Lower lobe of right lung (tissue), 2 donors: Measurements from ENCODE around the gene NDE1. TPM values are rescaled to one million over a fixed set of nuclear protein-coding genes. Genes with fewer than 3 reads are reported as not detected.
A peak's percentile ranks its signal among the peaks of the same experiment; 100 is the strongest.
"Not testable (repeated sequence)": the region's sequence is repeated elsewhere in the genome, so short reads cannot be mapped to it uniquely, and the experiment has no call there.

Experiments
- ATAC-seq, 2 donors: fragments of 200-7000 bp; cut with Tn5 transposase; one replicate each; pipeline ENCODE4 v1.9.1; 2020 to 2022; ENCODE audit warnings: mild to moderate bottlenecking in 2 of 2, moderate library complexity in 2 of 2
- DNase-seq: peaks from one replicate; pipeline ENCODE4 v3.0.0-alpha.2; 2020
- H3K27ac ChIP-seq: fragments of 200-600 bp; one replicate; pipeline ENCODE4 v1.8.0; 2022
- H3K27me3 ChIP-seq: fragments of 200-600 bp; one replicate; pipeline ENCODE4 v1.8.0; 2022; ENCODE audit warnings: low read depth
- H3K36me3 ChIP-seq: fragments of 200-600 bp; one replicate; pipeline ENCODE4 v1.8.0; 2022; ENCODE audit warnings: mild to moderate bottlenecking
- H3K4me1 ChIP-seq: fragments of 200-600 bp; one replicate; pipeline ENCODE4 v1.8.0; 2022
- H3K4me3 ChIP-seq: fragments of 200-600 bp; one replicate; pipeline ENCODE4 v1.8.0; 2022; ENCODE audit warnings: mild to moderate bottlenecking
- H3K9me3 ChIP-seq: fragments of 200-600 bp; one replicate; pipeline ENCODE4 v1.8.0; 2022
- CTCF ChIP-seq: fragments of 200-600 bp; IDR thresholded peaks from one replicate; pipeline ENCODE4 v1.8.0; 2022; ENCODE audit warnings: antibody characterized with exemption, mild to moderate bottlenecking
- intact Hi-C: fragments of 100-400 bp; cut with DNase I; formaldehyde crosslinking; loops from one replicate; pipeline ENCODE4 v1.11.0; 2022
- total RNA-seq: library from RNA; stranded (reverse); fragmentation: NEBNext Ultra II Directional; extraction: Animal tissue kit (Norgen Biotek cat#: 25700); gene quantifications from one replicate; pipeline ENCODE4 v1.2.1, GENCODE V29; 2021
- donor health status: DM: no; HTN: yes; CAD: no; lungs with severe emphysema.

Gene NDE1
- total RNA-seq, 1 donor from 2014 or later, result 35.3 TPM

GRCh38 chr16:15671530-15672117 lies 21.6 kb downstream of the NDE1 start:
- TF ChIP-seq CTCF, result no peak
- H3K4me3 ChIP-seq, result no peak overlapping the region
- H3K36me3 ChIP-seq, result peaks cover 38% of the 10 kb centered on the region
- intact Hi-C loops, result no loop called here
- H3K27me3 ChIP-seq, result no peaks in the 10 kb centered on the region
- no peak for ATAC-seq
- peak overlapping the region; percentile 90 for H3K27ac ChIP-seq
- peaks cover 25% of the 10 kb centered on the region for H3K4me1 ChIP-seq
- no peak for DNase-seq
- H3K9me3 ChIP-seq, result no peaks in the 10 kb centered on the region

GRCh38 chr16:15672127-15672513 lies 22.1 kb downstream of the NDE1 start:
- peak in 1 of 2 donors; percentile 3 for ATAC-seq
- peaks cover 33% of the 10 kb centered on the region for H3K36me3 ChIP-seq
- H3K9me3 ChIP-seq, intact Hi-C loops, DNase-seq, H3K4me3 ChIP-seq, H3K27me3 ChIP-seq: not testable (repeated sequence)
- H3K27ac ChIP-seq, result peak overlapping the region; percentile 90
- H3K4me1 ChIP-seq, result peaks cover 25% of the 10 kb centered on the region

DNA sequence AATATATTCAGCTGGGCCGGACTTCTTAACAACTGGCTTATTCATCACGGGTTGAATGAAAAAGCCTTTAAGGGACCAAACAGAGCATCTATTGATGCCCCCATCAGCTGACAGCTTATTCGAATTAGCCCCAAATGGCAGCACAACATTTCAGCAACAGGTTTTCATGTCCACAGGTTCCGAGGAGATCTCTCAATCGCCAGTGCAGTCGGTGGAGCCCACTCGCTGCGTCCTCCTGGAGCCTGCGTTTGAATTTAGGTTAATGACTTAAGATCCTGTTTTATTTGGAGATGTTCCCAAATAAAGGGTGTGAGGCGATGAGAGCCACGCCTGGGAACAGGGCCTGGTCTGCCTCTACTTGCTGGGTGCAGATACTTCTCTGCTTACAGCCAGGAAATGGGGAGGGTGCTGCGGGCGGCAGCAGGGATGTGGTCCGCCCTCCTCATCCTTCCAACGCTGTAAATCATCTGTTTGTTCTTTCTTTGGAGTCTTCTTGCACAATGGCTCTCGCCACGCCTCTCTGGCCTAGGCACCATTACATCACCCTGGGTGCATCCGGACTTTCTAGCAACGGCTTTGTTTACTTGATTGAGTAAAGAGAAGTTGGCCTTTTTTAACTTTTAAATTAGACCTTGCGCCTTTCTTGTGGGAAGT lies 22.6 kb downstream of the NDE1 start:
- TF ChIP-seq CTCF, result no peak
- peak; percentile 92 for DNase-seq
- Histone ChIP-seq H3K4me3 (peak overlapping the region; percentile 12), H3K9me3 (no peaks in the 10 kb centered on the region), H3K4me1 (peaks cover 25% of the 10 kb centered on the region), H3K27ac (peak overlapping the region; percentile 90), H3K27me3 (no peaks in the 10 kb centered on the region), H3K36me3 (peaks cover 31% of the 10 kb centered on the region)
- ATAC-seq, result peak; percentile 96
- intact Hi-C loops, result no loop called here

GRCh38 chr16:15674571-15674970 lies 24.5 kb downstream of the NDE1 start:
- no peak for ATAC-seq

DNA sequence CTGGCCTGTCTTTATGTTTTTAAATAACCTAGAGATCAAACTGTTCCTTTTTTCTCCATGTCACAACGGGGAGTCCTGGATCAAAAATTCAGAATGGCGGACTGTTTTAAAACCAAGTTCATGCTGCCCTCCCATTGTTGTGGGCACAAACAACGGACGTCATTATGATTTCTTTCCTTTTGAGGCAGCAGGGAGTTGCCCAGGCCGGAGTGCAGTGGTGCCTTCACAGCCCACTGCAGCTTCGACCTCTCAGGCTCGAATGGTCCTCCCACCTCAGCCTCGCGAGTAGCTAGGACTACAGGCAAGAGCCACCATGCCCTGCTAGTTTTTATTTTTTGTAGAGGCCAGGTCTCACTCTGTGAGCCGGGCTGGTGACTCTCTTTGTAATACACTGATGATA lies 26.5 kb downstream of the NDE1 start:
- peaks cover 37% of the 10 kb centered on the region for H3K36me3 ChIP-seq
- no peak overlapping the region for H3K27ac ChIP-seq
- no peaks in the 10 kb centered on the region for H3K27me3 ChIP-seq
- intact Hi-C loops, result no loop called here
- H3K4me3 ChIP-seq, result no peak overlapping the region
- no peak for DNase-seq
- ATAC-seq, result no peak
- TF ChIP-seq CTCF, result no peak
- H3K9me3 ChIP-seq, result no peaks in the 10 kb centered on the region
- H3K4me1 ChIP-seq, result peaks cover 25% of the 10 kb centered on the region

More at GRCh38 chr16:15674571-15674970, 24.5 kb downstream of the NDE1 start:
- no peak for DNase-seq
- no peak overlapping the region for H3K4me3 ChIP-seq
- H3K27me3 ChIP-seq, result no peaks in the 10 kb centered on the region
- peaks cover 35% of the 10 kb centered on the region for H3K36me3 ChIP-seq
- TF ChIP-seq CTCF, result no peak
- peaks cover 25% of the 10 kb centered on the region for H3K4me1 ChIP-seq
- no peaks in the 10 kb centered on the region for H3K9me3 ChIP-seq
- intact Hi-C loops, result no loop called here
- H3K27ac ChIP-seq, result peak overlapping the region; percentile 90

GRCh38 chr16:15677447-15677846 lies 27.4 kb downstream of the NDE1 start:
- ATAC-seq, result no peak
- TF ChIP-seq CTCF, result no peak

More at GRCh38 chr16:15677447-15677846, 27.4 kb downstream of the NDE1 start:
- no peak overlapping the region for H3K4me3 ChIP-seq
- H3K36me3 ChIP-seq, result peaks cover 37% of the 10 kb centered on the region
- no peaks in the 10 kb centered on the region for H3K9me3 ChIP-seq
- H3K27ac ChIP-seq, result no peak overlapping the region
- H3K4me1 ChIP-seq, result peaks cover 17% of the 10 kb centered on the region
- no peak for DNase-seq
- H3K27me3 ChIP-seq, result no peaks in the 10 kb centered on the region
- intact Hi-C loops, result no loop called here
